Karpas-422 (cell line): ENCODE data around the gene TNS1. TPM values are rescaled to one million over a fixed set of nuclear protein-coding genes. Genes with fewer than 3 reads are reported as not detected.
A peak's percentile ranks its signal among the peaks of the same experiment; 100 is the strongest.

Experiments used
- DNase-seq: peaks from one replicate; pipeline ENCODE4 v3.0.0-alpha.2; 2015
- H2AFZ ChIP-seq: fragments of 200-600 bp; sonication (generic); 2 replicates; pipeline ENCODE4 v1.6.1; 2014; ENCODE audit warnings: antibody characterized with exemption, low read length, mixed read lengths
- H3K27ac ChIP-seq: fragments of 200-600 bp; sonication (generic); 2 replicates; pipeline ENCODE4 v1.5.1; 2014; ENCODE audit warnings: mild to moderate bottlenecking, low read length, moderate library complexity
- H3K27me3 ChIP-seq: fragments of 200-600 bp; sonication (generic); 2 replicates; pipeline ENCODE4 v1.6.1; 2014; ENCODE audit warnings: low read length, mixed read lengths
- H3K36me3 ChIP-seq: fragments of 200-600 bp; sonication (generic); 2 replicates; pipeline ENCODE4 v1.6.1; 2014; ENCODE audit warnings: low read length, mixed read lengths; ENCODE audit not compliant: insufficient read depth
- H3K4me1 ChIP-seq: fragments of 200-600 bp; sonication (generic); 2 replicates; pipeline ENCODE4 v1.6.1; 2014; ENCODE audit warnings: mild to moderate bottlenecking, low read length, mixed read lengths
- H3K4me2 ChIP-seq: fragments of 200-600 bp; sonication (generic); 2 replicates; pipeline ENCODE4 v1.6.1; 2014; ENCODE audit warnings: low read length, low read depth, mild to moderate bottlenecking; ENCODE audit not compliant: poor library complexity, severe bottlenecking
- H3K4me3 ChIP-seq: fragments of 200-600 bp; sonication (generic); 2 replicates; pipeline ENCODE4 v1.5.1; 2014; ENCODE audit warnings: mild to moderate bottlenecking, antibody characterized with exemption, low read length, mixed read lengths
- H3K79me2 ChIP-seq: fragments of 200-600 bp; sonication (generic); 2 replicates; pipeline ENCODE4 v1.6.1; 2014; ENCODE audit warnings: mild to moderate bottlenecking, low read length, mixed read lengths
- H3K9ac ChIP-seq: fragments of 200-600 bp; sonication (generic); 2 replicates; pipeline ENCODE4 v1.6.0; 2014; ENCODE audit warnings: low read length
- H3K9me2 ChIP-seq: fragments of 200-600 bp; sonication (generic), shearing (Covaris generic); replicated peaks from 2 replicates; pipeline ENCODE4 v1.6.0; 2014; ENCODE audit warnings: mild to moderate bottlenecking, low read length, moderate library complexity; ENCODE audit not compliant: insufficient read depth
- H3K9me3 ChIP-seq: fragments of 300-700, 200-600 bp; sonication (generic); 2 replicates; pipeline ENCODE4 v1.6.1; 2014; ENCODE audit warnings: low read length, mixed read lengths
- H4K20me1 ChIP-seq: fragments of 200-600 bp; sonication (generic); 2 replicates; pipeline ENCODE4 v1.6.1; 2014; ENCODE audit warnings: mild to moderate bottlenecking, antibody characterized with exemption, low read length, low read depth; ENCODE audit not compliant: insufficient read depth
- total RNA-seq: library from RNA; depleted of rRNA; stranded (reverse); fragments of >200 nt; shearing (Covaris generic); gene quantifications from 2 replicates; pipeline ENCODE4 v1.2.3, GENCODE V29; 2014; ENCODE audit warnings: low replicate concordance

Gene TNS1
- total RNA-seq, 1 experiment from 2014 or later = 1.7 TPM

- H3K27me3 ChIP-seq = no peaks in the 10 kb centered on the region
- H3K9me3 ChIP-seq = no peaks in the 10 kb centered on the region
- H3K4me3 ChIP-seq = no peak overlapping the region
- H4K20me1 ChIP-seq = no peaks in the 10 kb centered on the region
- no peaks in the 10 kb centered on the region for H3K36me3 ChIP-seq
- H3K9me2 ChIP-seq = no peaks in the 10 kb centered on the region
- H3K27ac ChIP-seq = no peak overlapping the region
- H3K9ac ChIP-seq = no peak overlapping the region
- H3K4me2 ChIP-seq = no peak overlapping the region
- no peak for DNase-seq
- no peak overlapping the region for H2AFZ ChIP-seq
- no peaks in the 10 kb centered on the region for H3K79me2 ChIP-seq
- H3K4me1 ChIP-seq = no peaks in the 10 kb centered on the region
These were observed 102.6 kb downstream of the TNS1 start for GRCh38 chr2:217900010-217900779.

GRCh38 chr2:217899231-217900009, 103.4 kb downstream of the TNS1 start:
- Histone ChIP-seq H3K9me2 (no peaks in the 10 kb centered on the region), H3K79me2 (no peaks in the 10 kb centered on the region), H3K4me1 (no peaks in the 10 kb centered on the region), H3K27me3 (no peaks in the 10 kb centered on the region), H3K27ac (no peak overlapping the region), H3K9me3 (no peaks in the 10 kb centered on the region), H3K9ac (no peak overlapping the region), H3K4me2 (no peak overlapping the region), H2AFZ (no peak overlapping the region), H3K4me3 (no peak overlapping the region), H3K36me3 (no peaks in the 10 kb centered on the region), H4K20me1 (no peaks in the 10 kb centered on the region)
- DNase-seq = peak; percentile 78

- H3K79me2 ChIP-seq = no peaks in the 10 kb centered on the region
- no peaks in the 10 kb centered on the region for H3K9me2 ChIP-seq
- H3K4me3 ChIP-seq = no peak overlapping the region
- H3K36me3 ChIP-seq = no peaks in the 10 kb centered on the region
- no peak for DNase-seq
- no peaks in the 10 kb centered on the region for H3K27me3 ChIP-seq
- H3K27ac ChIP-seq = no peak overlapping the region
- H4K20me1 ChIP-seq = no peaks in the 10 kb centered on the region
- H3K4me2 ChIP-seq = no peak overlapping the region
- no peak overlapping the region for H2AFZ ChIP-seq
- no peak overlapping the region for H3K9ac ChIP-seq
- no peaks in the 10 kb centered on the region for H3K4me1 ChIP-seq
- H3K9me3 ChIP-seq = no peaks in the 10 kb centered on the region
These were observed 104.7 kb downstream of the TNS1 start for GRCh38 chr2:217897816-217898806.

- Histone ChIP-seq H3K9me2 (no peaks in the 10 kb centered on the region), H3K79me2 (no peaks in the 10 kb centered on the region), H3K9ac (no peak overlapping the region), H2AFZ (no peak overlapping the region), H3K9me3 (no peaks in the 10 kb centered on the region), H3K27me3 (no peaks in the 10 kb centered on the region), H3K4me3 (no peak overlapping the region), H4K20me1 (no peaks in the 10 kb centered on the region), H3K4me1 (no peaks in the 10 kb centered on the region), H3K36me3 (no peaks in the 10 kb centered on the region), H3K27ac (no peak overlapping the region), H3K4me2 (no peak overlapping the region)
- DNase-seq = no peak
These were observed 105.6 kb downstream of the TNS1 start for GRCh38 chr2:217897091-217897715.

GRCh38 chr2:217895070-217895635, 107.6 kb downstream of the TNS1 start:
- Histone ChIP-seq H4K20me1 (no peaks in the 10 kb centered on the region), H3K79me2 (no peaks in the 10 kb centered on the region), H3K27me3 (no peaks in the 10 kb centered on the region), H3K4me2 (no peak overlapping the region), H2AFZ (no peak overlapping the region), H3K36me3 (no peaks in the 10 kb centered on the region), H3K4me3 (no peak overlapping the region), H3K27ac (no peak overlapping the region), H3K4me1 (no peaks in the 10 kb centered on the region), H3K9ac (no peak overlapping the region), H3K9me3 (no peaks in the 10 kb centered on the region), H3K9me2 (no peaks in the 10 kb centered on the region)
- no peak for DNase-seq

- Histone ChIP-seq H3K79me2 (no peaks in the 10 kb centered on the region), H3K4me3 (no peak overlapping the region)
- no peak for DNase-seq
These were observed 109.4 kb downstream of the TNS1 start for GRCh38 chr2:217893440-217893839.

GRCh38 chr2:217892560-217892959, 110.2 kb downstream of the TNS1 start:
- no peaks in the 10 kb centered on the region for H4K20me1 ChIP-seq
- no peaks in the 10 kb centered on the region for H3K36me3 ChIP-seq
- no peaks in the 10 kb centered on the region for H3K9me3 ChIP-seq
- DNase-seq = no peak
- no peak overlapping the region for H2AFZ ChIP-seq
- H3K79me2 ChIP-seq = no peaks in the 10 kb centered on the region
- H3K4me2 ChIP-seq = no peak overlapping the region
- H3K27ac ChIP-seq = no peak overlapping the region
- H3K4me1 ChIP-seq = no peaks in the 10 kb centered on the region
- H3K9me2 ChIP-seq = no peaks in the 10 kb centered on the region
- no peaks in the 10 kb centered on the region for H3K27me3 ChIP-seq
- no peak overlapping the region for H3K4me3 ChIP-seq
- H3K9ac ChIP-seq = no peak overlapping the region

More at GRCh38 chr2:217893440-217893839, 109.4 kb downstream of the TNS1 start:
- H4K20me1 ChIP-seq = no peaks in the 10 kb centered on the region
- H3K9me2 ChIP-seq = no peaks in the 10 kb centered on the region
- no peak overlapping the region for H3K9ac ChIP-seq
- no peak overlapping the region for H2AFZ ChIP-seq
- H3K4me2 ChIP-seq = no peak overlapping the region
- no peaks in the 10 kb centered on the region for H3K4me1 ChIP-seq
- no peaks in the 10 kb centered on the region for H3K27me3 ChIP-seq
- no peaks in the 10 kb centered on the region for H3K9me3 ChIP-seq
- no peaks in the 10 kb centered on the region for H3K36me3 ChIP-seq
- H3K27ac ChIP-seq = no peak overlapping the region
